ENCODE measurements around the gene MB. TPM values are rescaled to one million over a fixed set of nuclear protein-coding genes. Genes with fewer than 3 reads are reported as not detected.

MB gene
- polyA plus RNA-seq, 2 of the 4 experiments (the other 2 are of a cell fraction) = 6.9 to 12.1 TPM

DNA sequence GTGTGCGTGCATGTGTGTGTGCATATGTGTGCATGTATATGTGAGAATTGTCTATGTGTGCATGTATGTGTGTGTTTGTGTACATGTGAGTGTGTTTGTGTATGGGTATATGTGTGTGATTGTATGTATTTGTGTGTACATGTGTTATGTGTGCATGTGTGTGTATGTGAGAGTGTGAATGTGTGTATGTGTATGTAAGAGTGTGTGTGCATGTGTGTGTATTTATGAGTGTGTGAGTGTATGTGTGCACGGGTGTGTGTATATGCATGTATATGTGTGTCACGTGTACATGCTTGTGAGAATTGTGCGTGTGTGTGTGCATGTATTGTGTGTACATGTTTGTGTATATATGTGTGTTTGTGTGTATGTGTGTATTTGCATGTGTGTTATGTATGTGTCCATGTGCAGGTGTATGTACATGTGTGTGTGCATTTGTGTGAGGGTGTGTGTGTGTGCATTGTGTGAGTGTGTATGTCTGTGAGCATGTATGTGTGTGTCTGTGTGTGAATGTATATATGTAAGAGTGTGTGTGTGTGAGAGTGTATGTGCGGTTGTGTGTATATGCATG is 16.0 kb downstream of the MB start:
- ATAC-seq (no peak), DNase-seq (ENCODE audit: low read depth in 1 of 2, low spot score in 1 of 2) (no peak), FAIRE-seq (no peak)
- Histone ChIP-seq H3K4me3 (no peak overlapping the region), H3K4me2 (no peak overlapping the region), H3K4me1 (peaks cover 17% of the 10 kb centered on the region), H3K27ac (no peak overlapping the region), H3K9me3 (no peaks in the 10 kb centered on the region)
- WGBS (ENCODE audit: missing lambda C conversion rate) = 83% methylated on average over 5 of the region's 5 CpGs
- CTCF ChIA-PET = no interaction called here
- POLR2A ChIA-PET = no interaction called here
- TF ChIP-seq KDM1A (IDR thresholded peaks at IDR 0.05; ENCODE audit: low read depth) (no peak), MYC (IDR thresholded peaks at IDR 0.05; ENCODE audit: borderline replicate concordance, low read length) (no peak), GATA3 (IDR thresholded peaks at IDR 0.05; ENCODE audit: borderline replicate concordance) (no peak), E2F6 (IDR thresholded peaks at IDR 0.05; ENCODE audit: borderline replicate concordance, low read depth) (no peak), MAFK (IDR thresholded peaks at IDR 0.05; ENCODE audit: partially characterized antibody) (no peak)

DNA sequence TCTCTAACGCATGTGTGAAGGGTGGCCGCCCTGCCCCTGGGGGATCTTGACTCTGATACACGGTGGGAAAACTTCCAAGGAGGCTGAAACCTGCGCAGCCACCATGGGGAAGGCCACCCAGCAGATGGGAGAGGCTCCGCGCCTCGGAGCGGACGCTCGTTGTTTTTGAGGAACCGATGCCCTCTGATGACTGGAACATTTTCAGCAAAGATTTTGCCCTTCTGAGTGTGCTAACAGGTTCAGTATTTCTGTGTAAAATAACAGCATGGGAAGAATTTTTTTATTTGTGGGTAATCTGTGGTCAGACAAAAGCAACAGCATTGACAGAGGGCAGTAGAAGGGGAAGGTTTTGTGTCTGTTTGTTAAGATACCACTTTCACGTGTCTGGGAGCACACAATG is 16.7 kb downstream of the MB start:
- TF ChIP-seq HOXB13 (CRISPR knock-in tag; IDR thresholded peaks at IDR 0.05; ENCODE audit: low read depth) (no peak), POLR2AphosphoS2 (conservative IDR thresholded peaks at IDR 0.05; ENCODE audit: low read length) (no peak), EP300 (IDR thresholded peaks at IDR 0.05) (no peak), E2F6 (IDR thresholded peaks at IDR 0.05; ENCODE audit: borderline replicate concordance, low read depth) (no peak), MAFK (IDR thresholded peaks at IDR 0.05; ENCODE audit: partially characterized antibody) (no peak), HEYL (CRISPR knock-in tag; IDR thresholded peaks at IDR 0.05) (no peak), PHF8 (IDR thresholded peaks at IDR 0.05; ENCODE audit: borderline replicate concordance, low read depth) (no peak), ESRRA (IDR thresholded peaks at IDR 0.05; ENCODE audit: borderline replicate concordance, low read length) (no peak), RCOR1 (IDR thresholded peaks at IDR 0.05; ENCODE audit: low read depth, low read length) (no peak), HES2 (IDR thresholded peaks at IDR 0.05) (no peak), KDM5A (IDR thresholded peaks at IDR 0.05) (no peak), TFCP2L1 (CRISPR knock-in tag; IDR thresholded peaks at IDR 0.05) (no peak), HOXB5 (CRISPR knock-in tag; IDR thresholded peaks at IDR 0.05) (no peak)
- 90% methylated on average over 12 of the region's 12 CpGs for WGBS (ENCODE audit: missing lambda C conversion rate)
- ATAC-seq (no peak), FAIRE-seq (no peak), DNase-seq (ENCODE audit: low read depth in 1 of 2, low spot score in 1 of 2) (no peak)
- H3K4me1 ChIP-seq = peaks cover 17% of the 10 kb centered on the region
- H3K27ac ChIP-seq = 0 out of 6 replicates have a peak overlapping the region, but pooled peaks of 1 of the 2 experiments have one; percentile 32
- H3K9me3 ChIP-seq = no peaks in the 10 kb centered on the region
- POLR2A ChIA-PET = no interaction called here
- CTCF ChIA-PET = no interaction called here
- H3K4me3 ChIP-seq = no peak overlapping the region
- no peak overlapping the region for H3K4me2 ChIP-seq

- Histone ChIP-seq H3K4me2 (no peak overlapping the region), H3K9me3 (no peaks in the 10 kb centered on the region), H3K4me3 (no peak overlapping the region), H3K4me1 (peaks cover 9% of the 10 kb centered on the region; the same call in 2 of the 3 replicates), H3K27ac (no peak overlapping the region)
- WGBS (ENCODE audit: missing lambda C conversion rate) = 91% methylated on average over 4 of the region's 4 CpGs
- CTCF ChIA-PET = no interaction called here
- no peak for DNase-seq (ENCODE audit: low read depth in 1 of 2, low spot score in 1 of 2)
- POLR2A ChIA-PET = no interaction called here
- FAIRE-seq = no peak
- ATAC-seq = no peak
- TF ChIP-seq ELK1 (IDR thresholded peaks at IDR 0.05; ENCODE audit: low read depth, low read length) (no peak), REST (IDR thresholded peaks at IDR 0.05) (no peak), KDM1A (IDR thresholded peaks at IDR 0.05; ENCODE audit: low read depth) (no peak), POLR2AphosphoS2 (conservative IDR thresholded peaks at IDR 0.05; ENCODE audit: low read length) (no peak), HDAC2 (IDR thresholded peaks at IDR 0.05) (no peak), RCOR1 (IDR thresholded peaks at IDR 0.05; ENCODE audit: low read depth, low read length) (no peak), ZNF302 (CRISPR knock-in tag; IDR thresholded peaks at IDR 0.05) (no peak), MAZ (IDR thresholded peaks at IDR 0.05; ENCODE audit: borderline replicate concordance, low read depth, low read length) (no peak), NR3C1 (IDR thresholded peaks at IDR 0.05) (no peak), JUN (IDR thresholded peaks at IDR 0.05) (no peak), ZSCAN20 (CRISPR knock-in tag; IDR thresholded peaks at IDR 0.05) (no peak), HEYL (CRISPR knock-in tag; IDR thresholded peaks at IDR 0.05) (no peak), HOXA7 (CRISPR knock-in tag; IDR thresholded peaks at IDR 0.05) (no peak), EHF (CRISPR knock-in tag; IDR thresholded peaks at IDR 0.05) (no peak), TFCP2L1 (CRISPR knock-in tag; IDR thresholded peaks at IDR 0.05) (no peak)
These were observed 17.8 kb downstream of the MB start for GRCh38 chr22:35599364-35599763.
